ENCODE measurements around the gene GSTM3.
"Not testable (repeated sequence)": the region's sequence is repeated elsewhere in the genome, so short reads cannot be mapped to it uniquely, and the experiment has no call there.

Gene GSTM3

DNA sequence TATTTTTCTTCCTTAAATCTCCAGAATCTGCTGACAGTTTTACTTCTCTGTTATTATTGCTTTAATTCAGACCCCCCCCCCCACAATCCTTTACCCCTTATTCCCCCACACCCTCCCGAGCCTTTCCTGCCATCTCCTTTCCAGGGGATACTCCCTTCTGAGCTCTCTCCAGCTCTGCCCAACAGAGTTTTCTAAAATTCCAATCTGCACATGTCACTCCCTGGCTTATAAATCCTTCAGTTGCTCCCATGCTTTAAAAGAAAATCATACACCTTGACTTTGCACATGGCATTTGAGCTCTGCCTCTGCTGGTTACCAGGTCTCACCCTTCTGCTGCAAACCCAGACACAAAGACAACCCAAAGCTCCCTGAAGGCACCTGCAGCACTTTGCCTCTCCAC is 34.6 kb upstream of the GSTM3 start:
- peak; percentile 35 for DNase-seq (ENCODE audit: low read depth)

GRCh38 chr1:109773900-109774485 is 33.2 kb upstream of the GSTM3 start:
- no peak for DNase-seq (ENCODE audit: low read depth)

DNA sequence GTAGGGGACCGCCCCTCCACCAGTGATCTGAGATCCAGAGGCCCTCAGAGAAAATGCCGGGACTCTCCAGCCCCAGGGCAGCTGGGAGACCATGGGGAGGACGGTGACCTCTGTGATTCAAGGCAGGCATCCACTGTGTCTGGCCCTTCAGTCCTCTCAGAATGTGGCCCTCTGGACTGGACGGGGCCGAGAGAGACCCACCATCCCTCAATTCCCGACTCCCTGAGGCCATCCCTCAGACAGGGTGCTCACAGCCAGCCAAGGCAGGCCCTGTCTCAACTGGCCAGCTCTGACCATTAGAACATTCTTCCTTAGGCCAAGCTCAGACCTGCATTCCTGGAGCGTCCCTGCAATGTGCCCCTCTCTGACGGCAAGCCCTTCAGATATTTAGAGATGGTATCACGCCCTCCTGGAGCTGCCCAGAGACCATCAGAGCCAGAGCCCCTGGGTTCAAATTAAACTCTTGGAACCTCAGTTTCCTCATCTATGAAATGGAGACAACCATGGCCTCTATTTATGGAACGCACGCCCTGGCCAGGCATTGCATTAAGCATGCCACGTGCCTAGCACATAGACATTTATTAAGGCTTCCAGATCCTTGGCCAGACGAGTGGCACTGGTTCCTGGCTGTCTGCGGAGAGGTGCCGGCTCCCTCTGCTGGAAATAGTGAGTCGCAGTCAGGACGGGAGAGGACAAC is 32.5 kb upstream of the GSTM3 start:
- peak; percentile 91 for DNase-seq (ENCODE audit: low read depth)

DNA sequence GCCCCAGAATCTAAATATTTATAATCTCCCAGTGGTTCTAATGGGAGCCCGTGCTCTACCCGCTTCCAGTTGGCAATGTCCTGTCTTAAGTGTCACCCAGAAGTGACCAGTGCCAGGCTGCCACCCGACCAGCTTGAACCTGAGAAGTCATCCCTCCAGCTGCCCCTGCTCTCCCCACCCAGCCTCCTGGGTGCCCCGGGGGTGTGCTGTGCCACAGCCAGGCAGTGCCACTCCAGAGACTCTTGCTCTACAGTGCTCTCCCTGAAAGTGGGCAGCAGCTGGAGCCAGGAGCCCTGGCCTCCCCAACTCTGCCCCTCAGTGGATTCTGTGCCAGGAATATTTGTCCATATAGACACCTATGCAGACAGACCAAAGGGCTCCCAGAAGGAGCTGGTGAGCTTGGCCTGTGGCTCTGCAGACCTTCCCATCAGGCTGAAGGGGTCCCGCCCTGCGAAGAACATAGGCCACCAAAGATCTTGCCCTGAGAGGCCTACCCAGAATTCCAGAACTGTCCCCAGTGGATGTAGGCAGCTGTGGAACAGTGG is 31.9 kb upstream of the GSTM3 start:
- DNase-seq (ENCODE audit: low read depth): no peak

DNA sequence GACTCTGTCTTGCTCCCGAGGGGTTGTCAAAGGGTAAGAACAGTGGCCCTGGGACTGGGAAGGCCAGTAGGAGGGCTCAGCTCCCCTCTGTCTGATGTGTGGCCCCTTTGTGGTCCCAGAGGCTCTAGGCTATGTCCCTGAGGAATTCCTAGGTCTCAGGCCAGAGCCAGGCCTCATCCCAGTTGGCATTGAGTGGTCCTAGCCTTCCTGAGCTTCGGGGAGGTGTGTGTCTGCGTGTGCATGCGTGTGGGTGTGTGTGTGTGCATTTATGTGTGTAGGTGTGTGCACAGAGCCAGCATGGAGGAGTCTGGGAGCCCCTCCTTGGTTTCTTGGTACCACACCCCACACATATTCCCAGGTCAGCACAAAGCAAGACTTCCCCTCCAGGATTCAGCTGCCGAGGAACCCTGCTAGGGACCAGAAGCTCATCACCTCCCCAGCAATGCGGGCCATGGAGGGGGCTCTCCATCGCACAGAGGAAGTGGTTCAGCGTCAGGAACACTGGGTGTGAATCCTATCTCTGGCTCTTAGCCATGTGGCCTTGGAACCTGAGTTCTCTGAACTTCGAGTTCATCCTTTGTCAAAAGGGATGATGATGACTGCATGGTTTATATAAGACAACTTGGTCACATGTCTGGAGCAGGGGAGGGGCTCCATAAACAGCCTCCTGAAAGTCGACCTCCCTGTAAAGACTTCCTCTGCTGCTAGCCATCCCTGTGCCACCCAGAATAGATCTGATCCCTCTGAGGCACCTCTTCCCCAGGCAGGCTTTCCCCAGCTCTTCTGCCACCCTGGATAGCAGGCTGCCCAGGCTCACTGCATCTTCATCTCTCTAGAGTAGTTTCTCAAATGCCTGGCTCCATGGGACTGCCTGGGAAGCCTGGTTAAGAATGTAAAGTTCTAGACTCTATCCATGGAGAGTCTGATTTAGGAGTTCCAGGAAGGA is 31.1 kb upstream of the GSTM3 start:
- DNase-seq (ENCODE audit: low read depth): no peak

GRCh38 chr1:109770331-109771095 is 29.7 kb upstream of the GSTM3 start:
- no peak for DNase-seq (ENCODE audit: low read depth)

GRCh38 chr1:109769330-109770078 is 28.7 kb upstream of the GSTM3 start:
- DNase-seq (ENCODE audit: low read depth): peak; percentile 89

DNA sequence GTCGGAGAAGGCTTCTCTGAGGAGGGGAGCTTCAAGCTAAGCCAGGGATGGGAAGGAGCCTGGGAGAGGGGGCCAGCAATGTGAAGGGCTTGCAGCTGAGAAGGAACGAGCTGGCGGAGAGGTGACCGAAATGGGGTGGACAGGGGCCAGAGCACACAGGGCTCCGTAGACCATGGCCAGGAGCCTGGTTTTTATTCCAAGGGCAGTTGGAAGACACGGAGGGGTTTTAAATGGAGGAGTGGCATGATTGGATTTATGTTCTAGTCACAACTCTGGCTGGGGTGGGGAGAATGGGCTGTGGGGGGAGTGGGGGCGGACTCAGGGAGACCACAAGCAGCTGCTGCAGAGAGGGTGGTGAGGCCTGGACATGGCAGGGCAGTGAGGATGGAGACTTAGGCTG is 28.0 kb upstream of the GSTM3 start:
- DNase-seq (ENCODE audit: low read depth): no peak

DNA sequence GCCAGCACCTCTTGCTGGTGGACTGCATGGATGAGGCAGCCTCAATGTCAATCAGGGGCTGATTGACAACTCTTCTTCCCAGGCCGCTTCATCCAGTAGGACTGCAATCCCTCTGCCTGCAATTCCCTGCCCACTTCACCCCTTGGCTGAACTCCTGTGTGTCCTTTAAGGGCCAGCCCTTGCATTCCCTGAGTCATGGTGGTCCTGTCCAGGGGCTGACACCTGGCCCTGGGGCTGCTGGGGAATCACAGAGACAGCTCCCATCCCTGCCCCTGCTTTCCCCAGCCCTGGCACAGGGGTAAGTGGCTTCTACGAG is 27.5 kb upstream of the GSTM3 start:
- DNase-seq (ENCODE audit: low read depth): no peak

DNA sequence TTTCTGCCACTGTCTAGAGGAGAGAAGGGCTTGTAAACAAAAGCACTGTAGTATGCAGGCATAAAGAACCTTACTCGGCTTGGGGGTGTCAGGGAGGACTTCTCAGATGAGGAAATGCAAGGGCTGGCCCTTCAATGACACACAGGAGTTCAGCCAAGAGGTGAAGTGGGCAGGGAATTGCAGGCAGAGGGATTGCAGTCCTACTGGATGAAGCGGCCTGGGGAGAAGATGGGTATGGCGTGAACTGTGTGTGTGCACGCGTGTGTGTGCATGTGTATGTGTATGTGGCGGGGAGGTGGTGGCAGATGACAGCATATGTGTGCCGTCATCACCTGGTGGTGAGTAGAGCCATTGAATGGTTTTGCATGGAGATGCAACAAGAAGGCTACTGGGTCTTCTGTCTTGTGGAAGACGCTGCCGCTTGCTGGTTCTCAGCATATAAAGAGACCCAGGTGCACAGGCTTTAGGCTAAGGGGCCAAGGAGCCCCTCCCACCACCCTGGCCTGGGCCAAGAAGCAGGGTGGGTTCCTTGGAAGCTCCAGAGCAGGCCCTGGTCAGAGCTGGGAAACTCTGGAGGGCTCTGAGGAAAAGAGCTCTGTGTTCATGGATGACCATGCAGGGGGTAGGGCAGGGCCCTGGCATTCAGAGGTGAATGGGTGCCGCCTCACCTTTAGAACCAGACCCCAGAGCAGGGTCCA is 26.9 kb upstream of the GSTM3 start:
- no peak for DNase-seq (ENCODE audit: low read depth)

DNA sequence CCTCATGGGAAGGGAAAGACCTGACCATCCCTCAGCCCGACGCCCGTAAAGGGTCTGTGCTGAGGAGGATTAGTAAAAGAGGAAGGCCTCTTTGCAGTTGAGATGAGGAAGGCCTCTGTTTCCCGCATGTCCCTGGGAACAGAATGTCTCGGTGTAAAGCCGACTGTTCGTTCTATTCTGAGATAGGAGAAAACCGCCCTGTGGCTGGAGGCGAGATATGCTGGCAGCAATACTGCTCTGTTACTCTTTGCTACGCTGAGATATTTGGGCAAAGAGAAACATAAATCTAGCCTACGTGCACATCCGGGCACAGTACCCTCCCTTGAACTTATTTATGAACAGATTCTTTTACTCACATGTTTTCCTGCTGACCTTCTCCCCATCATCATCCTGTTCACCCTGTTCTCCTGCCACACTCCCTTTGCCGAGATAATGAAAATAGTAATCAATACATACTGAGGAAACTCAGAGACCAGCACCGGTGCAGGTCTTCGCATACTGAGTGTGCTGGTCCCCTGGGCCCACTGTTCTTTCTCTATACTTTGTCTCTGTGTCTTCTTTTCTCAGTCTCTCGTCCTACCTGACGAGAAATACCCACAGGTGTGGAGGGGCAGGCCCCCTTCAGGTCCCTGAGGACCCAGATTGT is 26.3 kb upstream of the GSTM3 start:
- not testable (repeated sequence) for DNase-seq (ENCODE audit: low read depth)

GRCh38 chr1:109765896-109766615 is 25.2 kb upstream of the GSTM3 start:
- no peak for DNase-seq (ENCODE audit: low read depth)

- DNase-seq (ENCODE audit: low read depth): no peak
These were observed 24.6 kb upstream of the GSTM3 start for GRCh38 chr1:109765483-109765815.

- no peak for DNase-seq (ENCODE audit: low read depth)
These were observed 24.0 kb upstream of the GSTM3 start for GRCh38 chr1:109764561-109765482.

DNA sequence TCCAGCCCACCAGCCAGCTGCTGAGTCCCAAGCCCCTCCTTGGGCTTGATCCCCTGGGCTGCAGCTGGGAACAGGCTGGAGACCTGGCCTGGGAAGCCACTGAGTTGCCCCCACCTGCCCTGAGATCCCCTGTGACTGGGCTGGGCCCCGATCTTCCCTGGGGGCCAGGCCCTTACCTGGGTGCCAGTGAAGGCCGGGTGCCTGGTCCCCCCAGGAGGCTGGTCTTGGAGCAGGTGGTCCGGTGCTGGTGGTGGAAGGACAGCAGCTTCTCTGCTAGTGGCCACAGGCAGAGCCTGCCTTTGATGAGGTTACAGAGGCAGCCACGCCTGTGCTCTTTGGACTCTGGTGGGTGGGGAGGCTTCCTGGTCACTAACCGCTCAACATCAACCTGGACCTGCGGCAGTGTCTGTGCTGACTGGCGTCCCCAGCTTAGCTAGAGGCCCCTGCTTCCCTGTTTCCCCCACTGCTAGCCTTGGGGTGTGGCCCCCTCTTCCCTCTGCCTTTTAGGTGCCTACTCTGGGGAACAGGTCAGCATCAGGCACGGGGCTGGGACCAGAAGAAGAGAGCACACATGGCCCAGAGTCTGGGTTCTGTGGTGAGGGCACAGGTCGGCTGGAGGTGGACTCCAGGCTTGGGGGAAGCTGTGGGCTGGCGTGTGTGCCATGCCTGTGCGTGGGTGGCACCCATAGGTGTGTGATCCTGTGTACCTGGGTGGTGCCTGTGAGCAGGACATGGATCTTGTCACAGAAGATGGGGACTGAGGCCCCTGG is 23.0 kb upstream of the GSTM3 start, which contains the start of gene EPS8L3:
EPS8L3 (minus strand) TSS at position 278 of the 770 bp plus-strand sequence. CDS start 2,174 bp downstream, outside the sequence.
- DNase-seq (ENCODE audit: low read depth): no peak

GRCh38 chr1:109762821-109763645 is 22.2 kb upstream of the GSTM3 start:
- peak; percentile 73 for DNase-seq (ENCODE audit: low read depth)

Data from ELR (cell line).